GM12864 (cell line): ENCODE data around the gene OR2T10.
"Not testable (repeated sequence)": the region's sequence is repeated elsewhere in the genome, so short reads cannot be mapped to it uniquely, and the experiment has no call there.

Experiments used
- DNase-seq: peaks from one replicate; pipeline ENCODE4 v3.0.0-alpha.2; 2011; ENCODE audit warnings: low read depth
- H3K4me3 ChIP-seq: 2 replicates; pipeline ENCODE4 v1.5.1; 2011; ENCODE audit warnings: mild to moderate bottlenecking, low read depth, low read length, control low read depth
- TF ChIP-seq, protein P1 (sequence below): IDR thresholded peaks from 2 replicates; pipeline ENCODE4 v1.5.1; 2011; ENCODE audit warnings: low read depth, mild to moderate bottlenecking, moderate library complexity, low read length, control low read depth, inconsistent platforms; ENCODE audit errors: missing control alignments

Gene OR2T10, protein sequence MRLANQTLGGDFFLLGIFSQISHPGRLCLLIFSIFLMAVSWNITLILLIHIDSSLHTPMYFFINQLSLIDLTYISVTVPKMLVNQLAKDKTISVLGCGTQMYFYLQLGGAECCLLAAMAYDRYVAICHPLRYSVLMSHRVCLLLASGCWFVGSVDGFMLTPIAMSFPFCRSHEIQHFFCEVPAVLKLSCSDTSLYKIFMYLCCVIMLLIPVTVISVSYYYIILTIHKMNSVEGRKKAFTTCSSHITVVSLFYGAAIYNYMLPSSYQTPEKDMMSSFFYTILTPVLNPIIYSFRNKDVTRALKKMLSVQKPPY

DNA sequence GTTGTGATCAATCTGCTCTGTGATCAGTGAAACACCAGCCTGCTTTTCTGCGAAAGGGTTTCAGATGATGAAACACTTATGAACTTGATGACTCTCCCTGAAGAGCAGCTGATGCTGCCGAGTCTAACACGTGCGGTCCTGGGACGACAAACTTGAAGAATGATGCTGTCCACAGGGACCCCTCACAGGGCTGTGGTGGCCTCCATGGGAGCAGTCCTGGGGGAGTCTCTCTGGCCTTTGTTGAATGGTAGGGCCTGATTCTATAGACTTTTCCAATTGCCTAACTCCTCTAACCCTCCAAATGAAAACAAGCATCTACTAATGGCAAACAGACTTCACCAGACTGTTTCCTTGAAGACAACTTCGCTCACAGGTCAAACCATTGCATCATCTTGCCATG, at the start of gene OR2T10:
TSS of gene OR2T10 (minus strand) at position 112 of the 400 bp plus-strand sequence. CDS start 3,932 bp downstream, outside the sequence.
- H3K4me3 ChIP-seq = no peak within 1 kb of the TSS
- TF ChIP-seq, protein P1, sequence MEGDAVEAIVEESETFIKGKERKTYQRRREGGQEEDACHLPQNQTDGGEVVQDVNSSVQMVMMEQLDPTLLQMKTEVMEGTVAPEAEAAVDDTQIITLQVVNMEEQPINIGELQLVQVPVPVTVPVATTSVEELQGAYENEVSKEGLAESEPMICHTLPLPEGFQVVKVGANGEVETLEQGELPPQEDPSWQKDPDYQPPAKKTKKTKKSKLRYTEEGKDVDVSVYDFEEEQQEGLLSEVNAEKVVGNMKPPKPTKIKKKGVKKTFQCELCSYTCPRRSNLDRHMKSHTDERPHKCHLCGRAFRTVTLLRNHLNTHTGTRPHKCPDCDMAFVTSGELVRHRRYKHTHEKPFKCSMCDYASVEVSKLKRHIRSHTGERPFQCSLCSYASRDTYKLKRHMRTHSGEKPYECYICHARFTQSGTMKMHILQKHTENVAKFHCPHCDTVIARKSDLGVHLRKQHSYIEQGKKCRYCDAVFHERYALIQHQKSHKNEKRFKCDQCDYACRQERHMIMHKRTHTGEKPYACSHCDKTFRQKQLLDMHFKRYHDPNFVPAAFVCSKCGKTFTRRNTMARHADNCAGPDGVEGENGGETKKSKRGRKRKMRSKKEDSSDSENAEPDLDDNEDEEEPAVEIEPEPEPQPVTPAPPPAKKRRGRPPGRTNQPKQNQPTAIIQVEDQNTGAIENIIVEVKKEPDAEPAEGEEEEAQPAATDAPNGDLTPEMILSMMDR = no peak
- DNase-seq = no peak

DNA sequence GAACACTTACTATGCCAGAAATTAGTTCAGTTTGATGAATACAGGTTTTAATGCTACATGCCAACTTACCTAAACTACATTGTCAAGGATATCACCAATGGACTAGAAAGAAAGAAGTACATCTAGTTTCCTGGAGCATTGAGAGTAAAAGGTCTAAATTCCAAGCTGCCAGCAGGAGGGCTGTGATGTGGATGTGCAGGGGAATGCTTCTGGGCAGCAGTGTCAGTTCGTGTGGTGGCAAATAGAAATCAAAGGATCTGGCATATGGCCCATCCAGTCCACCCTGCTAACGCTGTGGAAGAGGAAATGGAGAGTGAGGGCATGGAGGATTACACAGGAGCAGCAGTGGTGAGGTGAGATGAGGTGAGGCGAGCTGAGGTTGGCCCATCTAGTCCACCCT, 47.7 kb upstream of the OR2T10 start, which contains the start of gene OR2T35:
TSS of gene OR2T35 (minus strand) at position 101 of the 400 bp plus-strand sequence. CDS start 6,020 bp downstream, outside the sequence.
- H3K4me3 ChIP-seq, DNase-seq: not testable (repeated sequence)

DNA sequence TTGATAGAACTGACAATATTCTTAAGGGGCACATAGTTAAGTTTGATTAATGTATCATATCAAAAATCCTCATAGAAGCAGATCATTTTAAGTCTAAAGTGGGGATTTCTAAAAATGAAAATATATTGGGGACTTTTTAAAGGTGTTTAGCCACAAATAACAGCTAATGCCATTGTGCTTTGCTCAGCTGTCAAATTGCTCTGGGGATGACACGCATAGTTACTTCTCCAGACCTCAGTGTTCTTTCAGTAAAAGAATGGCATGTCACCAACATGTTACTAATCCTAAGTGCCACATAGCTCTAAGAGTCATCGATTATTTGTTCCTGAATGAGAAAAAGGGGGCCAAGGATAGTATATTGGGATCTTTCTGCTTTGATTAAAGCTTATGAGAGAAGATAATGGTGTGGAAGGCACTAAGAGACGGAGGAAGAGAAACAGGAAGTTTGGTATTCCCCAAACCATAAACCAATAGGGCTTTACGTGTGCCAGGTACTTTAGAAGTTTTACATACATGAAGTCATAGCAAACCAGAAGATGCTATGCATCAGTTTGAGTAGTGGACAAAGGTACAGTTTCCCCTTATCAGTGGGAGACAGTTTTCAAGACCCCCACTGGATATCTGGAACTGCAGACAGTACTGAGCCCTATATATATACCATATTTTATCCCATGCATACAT, 45.6 kb upstream of the OR2T10 start:
- not testable (repeated sequence) for DNase-seq, H3K4me3 ChIP-seq

DNA sequence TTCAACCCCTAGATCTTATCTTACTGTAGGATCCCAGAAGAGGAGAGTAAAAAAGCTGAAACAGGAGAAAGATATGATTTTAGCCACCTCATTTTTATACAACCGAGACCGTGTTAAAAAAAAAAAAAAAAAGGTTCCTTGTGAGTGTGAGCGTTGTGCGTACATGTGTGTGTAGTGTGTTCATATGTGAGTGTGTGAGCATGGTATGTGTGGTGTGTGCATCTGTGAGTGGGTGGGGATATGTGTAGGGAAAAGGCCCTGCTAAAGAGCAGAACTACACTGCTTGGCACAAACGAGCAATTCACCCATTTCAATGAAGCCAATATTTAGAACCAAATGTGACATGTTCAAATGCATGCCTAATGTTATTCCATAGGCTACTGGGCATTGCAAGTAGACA, 44.1 kb upstream of the OR2T10 start:
- not testable (repeated sequence) for H3K4me3 ChIP-seq, DNase-seq

DNA sequence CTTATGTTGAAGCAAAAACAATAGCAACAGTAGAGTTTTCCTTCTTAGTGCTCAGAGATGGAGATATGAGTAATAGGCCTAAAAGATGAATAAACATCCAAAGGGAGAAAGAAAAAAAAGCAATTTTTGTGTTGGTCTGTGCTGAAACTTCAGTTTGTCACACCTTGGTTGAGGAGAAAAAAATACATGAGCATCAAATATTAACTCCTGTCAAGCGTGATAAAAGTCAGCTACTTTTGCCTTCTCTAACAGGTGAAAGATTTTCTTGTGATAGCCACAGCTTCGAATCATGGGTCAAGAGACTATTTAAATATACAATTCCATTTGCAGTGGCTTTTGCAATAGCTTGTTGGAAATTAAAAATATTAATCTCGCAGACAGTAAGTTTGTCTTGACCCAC, 43.4 kb upstream of the OR2T10 start:
- not testable (repeated sequence) for H3K4me3 ChIP-seq, DNase-seq

DNA sequence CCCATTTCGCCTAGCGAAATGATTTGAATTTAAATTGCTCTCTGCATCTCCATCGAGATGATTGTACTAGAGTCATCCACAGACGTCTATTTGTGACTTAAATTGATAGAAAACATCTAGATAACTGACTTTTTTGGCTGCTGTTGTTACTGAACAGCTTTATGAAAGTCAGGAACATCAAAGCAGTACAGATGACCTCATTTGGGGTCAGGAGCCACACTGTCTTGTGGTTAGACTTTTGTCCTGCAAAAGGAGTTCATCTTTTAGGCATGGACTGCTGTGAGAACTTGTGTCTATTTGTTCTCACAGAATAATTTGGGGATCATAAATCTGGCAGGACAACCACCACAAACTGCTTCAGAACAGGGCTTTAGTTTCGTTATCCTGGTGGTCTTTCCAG, 42.2 kb upstream of the OR2T10 start:
- DNase-seq, H3K4me3 ChIP-seq: not testable (repeated sequence)

DNA sequence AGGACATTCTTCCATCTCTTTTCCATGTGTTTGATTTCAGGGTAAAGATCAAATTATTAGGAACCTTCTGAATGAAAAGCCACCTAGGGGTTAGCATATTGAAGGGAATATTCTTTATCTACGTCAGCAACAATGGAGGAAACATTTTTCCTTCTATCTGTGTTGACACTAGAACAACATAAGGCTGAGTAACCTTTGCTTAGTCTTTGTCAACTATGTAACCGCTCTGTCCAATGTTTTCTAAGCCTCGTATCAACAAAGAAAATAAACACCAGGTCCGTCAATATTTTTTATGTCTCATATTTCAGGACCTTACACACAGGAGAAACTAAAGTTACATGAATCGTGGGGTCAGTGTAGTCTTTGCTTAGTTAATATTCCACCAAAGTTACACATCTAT, 39.1 kb upstream of the OR2T10 start:
- H3K4me3 ChIP-seq, DNase-seq: not testable (repeated sequence)

DNA sequence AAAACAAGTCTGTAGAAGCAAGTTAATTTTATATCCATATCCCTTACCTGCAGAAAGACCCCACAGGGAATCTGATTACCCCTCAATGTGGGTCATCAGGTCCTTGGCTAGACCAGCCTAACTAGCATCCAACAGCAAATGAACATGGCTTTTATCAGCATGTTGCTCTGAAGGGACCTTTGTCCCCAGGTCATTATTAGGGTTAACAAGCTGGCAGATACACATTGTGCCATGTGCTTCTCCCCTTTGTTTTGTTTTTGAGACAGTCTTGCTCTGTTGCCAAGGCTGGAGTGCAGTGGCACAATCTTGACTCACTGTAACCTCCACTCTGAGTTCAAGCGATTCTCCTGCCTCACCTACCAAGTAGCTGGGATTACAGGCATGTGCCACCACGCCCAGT, 37.5 kb upstream of the OR2T10 start, which contains the start of gene OR2T11:
TSS of gene OR2T11 (minus strand) at position 101 of the 400 bp plus-strand sequence. CDS start 7,963 bp downstream, outside the sequence.
- not testable (repeated sequence) for DNase-seq, H3K4me3 ChIP-seq

DNA sequence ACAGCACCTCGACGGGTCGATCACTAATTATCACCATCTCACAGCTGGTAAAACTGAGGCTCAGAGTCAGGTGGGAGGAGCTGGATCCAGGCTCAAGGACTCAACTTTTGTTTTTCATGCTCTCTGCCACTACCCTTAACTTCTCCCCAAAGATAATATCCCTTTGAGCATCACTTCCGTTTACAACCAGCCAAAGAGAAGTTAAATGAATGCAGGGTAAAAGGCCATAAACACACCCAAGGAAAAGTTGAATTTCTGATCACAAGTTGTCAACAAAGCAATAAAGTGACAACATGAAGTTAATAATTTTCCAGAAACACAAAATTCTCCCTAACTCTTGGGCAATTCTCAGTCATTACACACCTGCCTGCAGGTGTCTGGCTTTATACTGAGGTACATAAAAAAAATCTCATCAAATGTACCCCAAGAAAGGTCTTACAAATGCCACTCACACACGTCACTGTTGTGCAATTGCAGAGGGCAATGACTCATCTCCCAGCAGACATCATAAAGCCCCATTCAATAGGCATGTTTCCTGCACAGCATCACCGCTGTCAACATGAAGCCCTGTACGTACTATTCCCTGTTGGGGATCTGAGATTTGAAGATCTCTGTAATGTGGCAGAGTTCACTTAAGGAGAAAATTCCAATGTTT, 34.0 kb upstream of the OR2T10 start:
- DNase-seq = no peak
- TF ChIP-seq, protein P1 = no peak
- H3K4me3 ChIP-seq = no peak overlapping the region

DNA sequence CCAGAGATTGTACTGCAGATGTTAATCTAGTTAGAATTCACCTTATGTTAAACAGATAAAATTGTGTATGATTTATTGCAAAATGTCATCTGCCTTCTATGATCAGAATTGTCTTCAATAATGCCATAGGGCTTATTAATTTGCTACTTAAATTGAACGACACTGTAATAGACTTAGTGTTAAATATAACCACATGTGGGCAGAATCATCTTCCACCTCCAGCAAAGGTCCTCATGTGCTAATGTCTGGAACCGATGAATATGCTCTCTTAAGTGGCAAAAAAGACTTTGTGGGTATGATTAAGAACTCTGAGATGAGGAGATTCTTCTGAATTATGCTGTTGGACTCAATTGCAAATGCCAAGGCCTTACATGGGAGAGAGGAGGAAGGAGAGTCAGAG, 33.1 kb upstream of the OR2T10 start:
- DNase-seq = no peak
- H3K4me3 ChIP-seq = no peak overlapping the region
- TF ChIP-seq, protein P1 = no peak
